ENCODE data around the gene ZNF136.

Gene ZNF136

DNA sequence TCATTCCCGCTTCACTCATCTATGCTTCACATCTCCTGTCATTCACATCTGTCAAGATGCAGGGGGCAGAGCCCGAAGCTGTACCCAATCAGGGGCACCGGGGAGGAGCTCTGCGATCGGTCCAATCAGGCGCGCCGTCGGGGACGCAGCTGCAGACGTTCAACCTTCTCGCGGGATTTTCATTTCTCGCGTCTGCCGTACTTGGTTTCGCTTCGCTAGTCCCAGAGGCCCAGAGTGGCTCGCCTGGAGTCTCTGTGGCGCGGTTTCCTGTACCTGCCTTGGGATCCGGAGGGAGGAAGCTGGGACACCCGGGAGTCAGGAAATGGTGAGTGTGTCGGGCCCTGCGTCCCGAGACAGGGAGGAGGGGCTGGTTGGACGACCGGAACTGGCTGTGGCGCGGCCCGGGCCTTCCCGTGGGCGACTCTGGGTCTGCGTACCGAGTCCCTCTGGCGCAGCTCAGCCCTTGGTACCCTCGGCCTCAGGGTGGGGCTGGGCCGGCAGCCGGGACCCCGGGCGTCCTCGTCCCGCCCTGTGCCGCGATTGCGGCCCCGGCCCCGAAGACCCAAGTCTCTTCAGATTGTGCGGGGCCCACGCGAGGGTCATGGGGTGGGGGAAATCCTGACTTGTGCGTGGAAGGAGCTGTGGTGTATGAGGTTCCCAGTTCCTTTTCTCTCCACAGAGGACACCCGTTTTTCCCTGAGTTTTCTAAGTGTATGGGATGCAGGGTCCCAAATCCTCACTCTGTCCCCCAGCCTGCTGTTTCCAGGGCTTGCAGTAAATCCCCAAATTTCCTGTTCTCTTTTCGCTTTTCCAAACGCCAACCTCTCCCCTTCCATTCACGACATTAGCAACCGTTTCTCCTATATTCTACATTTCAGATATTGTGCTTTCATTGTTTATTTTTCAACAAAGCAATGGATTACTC, at the start of gene ZNF136:
Gene ZNF136, plus strand, starts transcription at position 215 of the 925 bp plus-strand sequence. Its CDS starts 108 bp downstream, at position 323.
- DNase-seq: peak; percentile 92

DNA sequence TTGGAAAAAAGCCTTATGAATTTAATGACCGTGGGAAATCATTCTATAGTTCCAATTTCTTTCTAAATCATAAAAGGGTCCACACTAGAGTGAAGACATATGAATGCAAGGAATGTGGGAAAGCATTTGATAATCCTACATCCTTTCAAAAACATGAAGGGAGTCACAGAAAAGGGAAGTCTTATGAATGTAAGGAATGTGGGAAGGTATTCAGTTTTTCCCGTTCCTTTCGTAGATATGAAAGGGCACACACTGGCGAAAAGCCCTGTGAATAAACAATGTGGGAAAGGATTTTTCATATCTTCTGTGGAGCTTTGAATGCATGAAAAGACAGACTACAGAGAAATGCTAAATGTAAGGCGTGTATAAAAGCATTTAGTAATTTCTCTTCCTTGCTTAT, 49.8 kb upstream of the ZNF136 start:
- DNase-seq: no peak

DNA sequence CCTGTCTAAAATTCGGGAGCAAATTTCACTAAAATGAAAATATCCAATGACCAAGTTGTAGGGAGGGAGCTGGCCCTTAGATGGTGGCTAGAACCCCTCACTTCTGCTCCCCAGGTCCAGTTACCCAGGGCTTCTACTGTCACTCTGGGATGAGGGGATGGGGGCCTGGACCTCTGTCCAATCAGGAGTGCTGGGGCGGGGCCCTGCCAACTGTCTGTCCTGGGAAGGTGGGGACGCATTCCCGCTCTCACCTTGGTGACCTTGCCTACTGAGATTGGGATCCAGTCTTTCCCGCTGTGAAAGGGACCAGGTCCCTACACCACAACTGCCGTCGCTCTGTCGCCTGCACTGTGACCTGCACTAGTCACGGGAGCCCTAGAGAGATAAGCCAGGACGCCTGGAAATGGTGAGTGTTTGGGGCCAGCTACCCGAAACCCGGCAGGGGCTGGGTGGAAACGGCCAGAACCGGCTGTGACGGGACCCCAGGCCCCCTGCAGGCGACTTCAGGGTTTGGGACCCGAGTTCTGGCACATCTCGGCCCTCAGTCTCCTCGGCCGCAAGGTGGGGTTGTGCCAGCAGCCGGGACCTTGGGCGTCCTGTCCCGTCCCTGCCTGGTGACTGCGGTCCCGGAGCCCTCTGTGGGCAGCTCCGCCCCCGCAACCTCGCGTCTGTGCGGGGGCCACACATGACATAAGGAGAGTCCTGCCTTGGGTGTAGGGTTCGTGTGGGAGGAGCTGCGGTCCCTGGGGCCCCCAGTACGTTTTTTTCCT, 45.5 kb upstream of the ZNF136 start:
- no peak for DNase-seq

DNA sequence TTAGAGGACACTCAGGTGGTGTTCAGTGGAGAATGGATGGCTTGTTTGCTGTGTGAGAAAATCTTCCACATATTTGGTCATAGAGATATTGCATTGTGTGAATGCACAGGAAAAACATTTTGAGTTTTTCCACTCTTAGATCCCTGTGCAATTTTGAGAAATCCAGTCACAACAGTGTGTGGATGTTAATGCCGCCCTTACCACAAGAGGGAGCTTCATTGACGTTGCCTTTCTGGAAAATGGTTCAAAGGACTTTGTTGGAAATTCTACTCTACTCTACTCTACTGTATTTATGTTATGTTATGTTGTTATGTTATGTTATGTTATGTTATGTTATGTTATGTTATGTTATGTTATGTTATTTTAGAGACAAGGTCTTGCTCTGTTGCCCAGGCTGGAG, 36.2 kb upstream of the ZNF136 start:
- no peak for DNase-seq

DNA sequence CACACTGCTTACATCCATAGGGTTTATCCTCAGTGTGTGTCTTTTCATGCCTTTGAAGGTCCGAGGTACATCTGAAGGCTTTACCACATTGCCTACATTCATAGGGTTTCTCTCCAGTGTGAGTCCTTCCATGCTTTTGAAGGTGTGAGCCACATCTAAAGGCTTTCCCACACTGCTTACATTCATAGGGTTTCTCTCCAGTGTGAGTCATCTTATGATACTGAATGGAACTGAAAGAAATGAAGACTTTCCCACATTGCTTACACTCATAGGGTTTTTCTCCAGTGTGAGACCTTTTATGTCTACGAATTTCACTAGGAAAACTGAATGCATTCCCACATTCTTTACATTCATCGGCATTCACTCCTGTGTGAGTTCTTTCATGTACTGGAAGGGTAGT, 29.8 kb upstream of the ZNF136 start:
- no peak for DNase-seq

DNA sequence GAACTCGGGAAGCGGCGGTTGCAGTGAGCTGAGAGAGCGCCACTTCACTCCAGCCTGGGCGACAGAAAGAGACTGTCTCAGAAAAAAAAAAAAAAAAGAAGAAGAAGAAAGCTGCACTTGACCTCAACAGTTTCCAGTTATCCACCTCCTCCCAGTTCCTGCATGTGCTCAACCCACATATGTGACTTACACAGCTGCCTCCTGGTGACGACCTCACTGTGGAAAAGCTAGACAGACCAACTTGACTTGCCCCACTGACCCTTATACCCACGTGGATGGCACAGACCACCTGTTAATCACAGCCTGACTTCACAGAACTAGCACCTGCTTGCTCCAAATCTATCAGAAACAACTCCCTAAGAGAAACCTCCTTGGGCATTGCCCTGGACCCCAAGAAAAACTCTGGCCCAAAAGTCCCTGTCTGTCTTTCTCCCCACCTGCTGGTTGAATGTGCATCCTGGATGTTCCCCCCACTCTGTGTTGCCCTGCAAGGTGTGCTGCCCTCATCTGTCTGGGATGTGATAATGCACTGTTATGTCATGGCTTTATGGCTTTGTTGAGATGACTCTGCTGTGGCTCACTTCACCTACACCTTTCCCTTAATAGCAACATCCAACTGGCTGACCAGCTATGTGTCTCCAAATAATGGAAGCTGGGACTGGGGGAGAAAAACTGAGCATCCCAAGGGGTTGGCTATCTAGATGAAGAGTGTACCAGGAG, 25.5 kb upstream of the ZNF136 start:
- no peak for DNase-seq

DNA sequence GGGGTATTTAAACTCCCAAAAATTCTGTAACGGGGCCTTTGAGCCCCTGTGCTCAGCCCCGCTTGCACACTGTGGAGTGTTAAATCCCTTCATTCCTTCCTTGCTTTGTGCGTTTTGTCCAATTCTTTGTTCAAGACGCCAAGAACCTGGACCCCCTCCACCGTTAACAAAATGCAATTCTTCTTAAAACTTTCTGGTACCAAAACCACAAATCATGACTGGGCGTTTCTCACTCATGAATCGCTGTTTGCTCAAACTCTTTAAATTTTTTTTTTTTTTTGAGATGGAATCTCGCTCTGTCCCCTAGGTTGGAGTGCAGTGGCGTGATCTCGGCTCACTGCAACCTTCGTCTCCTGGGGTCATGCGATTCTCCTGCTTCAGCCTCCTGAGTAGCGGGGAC, 23.6 kb upstream of the ZNF136 start:
- DNase-seq: no peak

DNA sequence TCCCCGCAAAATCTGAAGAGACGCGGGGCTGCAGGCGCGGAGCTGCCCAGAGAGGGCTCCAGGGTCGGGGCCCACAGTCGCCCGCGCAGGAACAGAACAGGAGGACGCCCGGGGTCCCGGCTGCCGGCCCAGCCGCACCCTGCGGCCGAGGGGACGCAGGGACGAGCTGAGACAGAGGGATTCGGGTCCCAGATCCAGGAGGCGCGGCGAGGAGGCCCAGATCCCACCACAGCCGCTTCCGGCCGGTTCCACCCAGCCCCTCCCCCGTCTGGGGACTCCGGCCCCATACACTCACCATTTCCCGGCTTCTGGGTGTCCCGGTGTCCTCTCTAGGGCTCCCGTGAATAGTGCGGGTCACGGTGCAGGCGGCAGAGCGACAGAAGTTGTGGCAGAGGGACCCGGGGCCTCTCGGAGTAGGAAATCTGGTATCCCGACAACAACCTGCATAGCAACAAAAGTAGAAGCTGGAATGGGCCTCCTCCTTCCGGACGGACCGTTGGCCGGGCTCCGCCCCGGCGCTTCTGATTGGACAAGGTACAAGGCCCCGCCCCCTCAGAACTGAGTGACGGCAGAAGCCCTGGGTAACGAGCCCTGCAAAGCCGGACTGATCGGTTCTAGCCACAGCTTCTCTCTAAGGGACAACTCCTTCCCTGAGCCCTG, 22.9 kb upstream of the ZNF136 start, which contains the start of gene ZNF20:
Gene ZNF20, minus strand, starts transcription at position 466 of the 660 bp plus-strand sequence. Its CDS starts 168 bp downstream, at position 298.
- DNase-seq: peak; percentile 98

DNA sequence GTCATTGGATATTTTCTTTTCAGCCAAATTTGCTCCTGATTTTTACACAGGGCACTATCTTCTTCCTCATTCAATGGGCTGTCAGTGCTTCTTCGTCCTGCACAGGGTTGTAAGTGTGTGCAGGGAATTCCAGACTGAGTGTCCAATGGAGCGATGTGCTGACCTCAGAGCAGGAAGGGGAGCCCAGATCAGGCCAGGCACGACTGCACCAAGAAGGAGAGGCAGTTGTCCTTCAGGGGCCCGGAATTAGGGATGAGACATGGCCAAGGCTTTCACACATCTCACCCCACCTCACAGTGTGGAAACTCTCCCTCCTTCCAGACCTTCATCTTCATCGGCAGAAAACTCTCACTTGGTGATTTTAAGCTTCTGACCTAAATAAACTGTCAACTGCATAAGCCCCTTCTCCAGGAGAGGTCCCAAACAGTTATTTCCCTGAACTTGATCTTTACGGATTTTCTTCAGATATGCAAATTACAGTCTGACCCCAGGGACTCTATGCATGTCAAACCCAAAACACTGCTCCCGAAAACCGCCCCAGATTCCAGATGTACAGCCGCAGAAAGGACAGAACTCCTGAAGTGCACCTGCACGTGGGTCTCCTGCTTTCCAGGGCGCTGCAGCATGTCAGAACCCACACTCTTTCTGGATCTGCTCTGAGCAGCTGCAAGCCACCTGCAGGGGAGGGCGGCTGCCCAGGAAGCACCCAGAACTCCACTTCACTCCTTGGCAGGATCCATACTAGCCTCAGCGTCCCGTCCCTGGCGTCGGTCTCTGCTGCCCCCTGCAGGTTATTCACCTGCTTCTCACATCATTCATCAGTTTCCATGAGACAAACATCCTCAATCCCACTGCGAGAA, 22.1 kb upstream of the ZNF136 start:
- DNase-seq: peak; percentile 96

DNA sequence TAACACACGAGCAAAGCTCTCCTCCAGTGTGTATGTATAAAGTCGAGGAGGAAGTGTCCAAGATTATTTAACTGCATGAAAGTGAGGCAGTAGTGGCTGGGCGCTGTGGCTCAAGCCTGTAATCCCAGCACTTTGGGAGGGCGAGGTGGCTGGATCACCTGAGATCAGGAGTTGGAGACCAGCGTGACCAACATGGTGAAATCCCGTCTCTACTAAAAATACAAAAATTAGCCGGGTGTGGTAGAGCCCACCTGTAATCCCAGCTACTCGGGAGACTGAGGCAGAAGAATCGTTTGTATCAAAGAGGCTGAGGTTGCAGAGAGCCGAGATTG, 21.5 kb upstream of the ZNF136 start:
- no peak for DNase-seq

DNA sequence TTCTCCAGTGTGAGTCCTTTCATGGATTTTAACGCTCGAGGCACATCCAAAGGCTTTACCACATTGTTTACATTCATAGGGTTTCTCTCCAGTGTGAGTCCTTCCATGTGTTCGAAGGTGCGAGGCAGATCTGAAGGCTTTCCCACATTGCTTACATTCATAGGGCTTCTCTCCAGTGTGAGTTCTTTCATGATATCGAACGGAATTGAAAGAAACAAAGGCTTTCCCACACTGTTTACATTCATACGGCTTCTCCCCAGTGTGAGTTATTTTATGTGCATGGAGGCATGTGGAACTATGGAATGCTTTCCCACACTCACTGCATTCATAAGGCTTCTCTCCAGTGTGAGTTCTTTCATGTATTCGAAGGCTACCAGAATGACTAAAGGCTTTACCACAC, 17.5 kb upstream of the ZNF136 start:
- no peak for DNase-seq

DNA sequence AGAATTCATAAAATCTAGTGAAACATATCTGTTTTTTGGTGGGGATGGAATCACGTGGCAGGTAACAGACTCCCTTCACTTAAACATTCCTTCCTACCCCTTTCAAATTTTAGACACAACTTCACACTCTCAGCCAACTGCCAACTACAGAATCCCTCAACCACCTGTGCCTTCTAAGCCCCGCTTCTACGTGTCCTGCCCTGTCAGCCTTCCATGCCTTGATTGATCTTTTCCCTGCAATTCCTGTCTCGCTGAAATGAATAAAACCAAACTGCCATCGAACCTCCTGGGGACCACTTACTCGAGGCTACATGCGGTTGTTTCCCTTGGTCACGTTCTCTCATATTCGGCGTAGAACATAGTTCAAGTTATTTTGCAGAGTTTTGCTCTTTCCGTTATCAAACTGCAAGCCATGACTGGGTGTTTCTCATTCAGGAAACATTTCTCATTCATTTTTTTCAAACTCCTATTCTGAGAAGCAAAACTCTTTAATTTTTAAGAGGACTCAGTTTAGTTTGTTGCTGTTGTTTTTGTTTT, 7.5 kb upstream of the ZNF136 start:
- no peak for DNase-seq

DNA sequence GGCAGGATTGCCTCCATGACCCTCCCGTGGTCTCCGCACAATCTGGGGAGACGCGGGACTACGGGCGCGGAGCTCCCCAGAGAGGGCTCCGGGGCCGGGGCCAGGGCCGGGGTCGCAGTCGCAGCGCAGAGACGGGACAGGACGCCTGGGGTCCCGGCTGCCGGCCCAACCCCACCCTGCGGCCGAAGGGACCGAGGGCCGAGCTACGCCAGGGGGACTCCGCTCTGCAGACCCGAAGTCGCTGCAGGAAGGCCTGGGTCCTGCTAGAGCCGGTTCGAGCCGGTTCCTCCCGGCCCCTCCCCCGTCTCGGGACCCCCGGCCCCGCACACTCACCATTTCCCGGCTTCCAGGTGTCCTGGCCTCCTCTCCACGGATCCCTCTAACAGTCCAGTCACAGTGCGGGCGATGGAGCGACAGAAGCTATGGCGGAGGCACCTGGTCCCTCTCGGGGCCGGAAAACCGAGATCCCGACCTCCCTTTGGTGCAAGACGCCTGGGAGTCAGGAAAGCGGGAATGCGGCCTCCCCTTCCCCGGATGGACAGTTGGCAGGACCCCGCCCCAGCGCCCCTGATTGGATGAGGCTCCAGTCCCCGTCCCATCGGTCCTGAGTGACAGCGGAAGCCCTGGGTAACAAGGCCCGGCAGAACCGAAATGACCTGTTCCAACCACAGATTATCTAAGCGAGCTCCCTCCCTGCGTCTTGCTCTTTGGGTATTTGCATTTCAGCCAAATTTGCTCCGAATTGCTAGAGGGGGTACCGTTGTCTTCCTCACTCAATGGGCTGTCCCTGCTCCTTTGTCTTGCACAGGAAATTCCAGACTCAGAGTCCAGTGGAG, 6.5 kb upstream of the ZNF136 start, which contains the start of gene ZNF625:
Gene ZNF625, minus strand, starts transcription at position 512 of the 836 bp plus-strand sequence. Its CDS starts 176 bp downstream, at position 336.
- DNase-seq: peak; percentile 94

DNA sequence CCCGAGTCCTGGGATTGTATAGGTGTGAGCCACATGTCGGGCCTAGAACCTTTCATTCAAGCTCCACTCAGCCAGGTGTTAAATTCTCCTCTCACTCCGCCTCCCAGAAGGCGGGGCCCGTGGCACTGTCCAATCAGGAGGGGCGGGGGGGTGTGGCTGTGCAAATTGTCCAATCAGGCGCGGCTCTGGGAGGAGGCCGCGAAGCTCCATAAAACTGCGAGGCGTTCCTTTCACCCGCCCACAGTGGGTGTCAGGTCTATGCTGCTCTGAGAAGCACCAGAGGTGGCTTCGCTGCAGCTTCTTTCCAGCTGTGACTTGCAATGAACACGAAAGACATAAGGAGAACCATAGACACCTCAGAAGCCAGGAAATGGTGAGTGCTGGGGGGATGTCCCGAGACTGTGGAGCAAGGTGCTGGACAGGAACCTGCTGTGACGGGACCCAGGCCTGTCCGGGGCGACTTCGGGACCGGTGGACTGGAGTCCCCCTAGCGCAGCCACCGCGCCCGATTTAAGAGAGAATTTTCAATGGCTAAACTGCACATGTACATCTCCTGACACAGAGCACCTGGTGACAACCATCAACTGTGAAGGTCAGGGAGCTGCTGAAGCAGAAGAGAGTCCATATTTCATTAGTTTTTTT, 3.0 kb upstream of the ZNF136 start:
- DNase-seq: no peak

DNA sequence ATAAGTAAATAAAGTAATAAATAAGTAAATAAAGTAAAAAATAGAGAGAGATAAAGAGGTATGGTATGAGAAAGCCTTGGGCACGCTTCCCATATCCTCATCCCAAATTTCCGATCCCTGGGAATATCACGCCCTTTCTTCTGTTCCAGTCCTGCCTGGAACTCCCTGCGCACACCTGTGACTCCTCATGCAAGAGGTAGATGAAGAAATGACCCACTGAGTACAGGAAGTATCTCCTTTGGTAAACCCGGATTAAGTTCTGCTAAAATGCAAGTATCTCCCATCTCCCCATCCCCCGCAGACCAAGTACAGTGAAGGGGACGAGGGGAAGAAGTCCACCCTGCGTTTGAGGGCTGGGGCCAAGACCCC, 399 bp upstream of the ZNF136 start:
- DNase-seq: no peak

DNA sequence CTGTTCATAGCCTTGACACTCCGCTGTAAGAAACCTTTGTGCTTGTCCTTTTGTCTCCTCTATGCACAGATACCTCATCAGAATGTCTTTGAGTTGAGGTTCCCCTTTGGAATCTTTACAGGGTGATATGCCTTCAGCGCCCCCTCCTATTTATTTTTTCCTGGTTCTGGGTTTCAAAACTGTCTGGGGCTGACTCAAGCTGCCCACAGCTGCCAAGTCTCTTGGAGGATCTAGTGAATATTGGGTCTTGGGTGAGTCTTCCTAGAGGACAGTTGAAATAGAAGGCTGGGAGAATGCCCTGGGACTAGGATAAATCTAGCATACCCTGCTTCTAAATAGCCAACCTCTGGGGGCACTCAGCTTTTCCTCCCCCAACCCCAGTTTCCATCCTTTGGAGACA, 930 bp downstream of the ZNF136 start:
- DNase-seq: no peak

DNA sequence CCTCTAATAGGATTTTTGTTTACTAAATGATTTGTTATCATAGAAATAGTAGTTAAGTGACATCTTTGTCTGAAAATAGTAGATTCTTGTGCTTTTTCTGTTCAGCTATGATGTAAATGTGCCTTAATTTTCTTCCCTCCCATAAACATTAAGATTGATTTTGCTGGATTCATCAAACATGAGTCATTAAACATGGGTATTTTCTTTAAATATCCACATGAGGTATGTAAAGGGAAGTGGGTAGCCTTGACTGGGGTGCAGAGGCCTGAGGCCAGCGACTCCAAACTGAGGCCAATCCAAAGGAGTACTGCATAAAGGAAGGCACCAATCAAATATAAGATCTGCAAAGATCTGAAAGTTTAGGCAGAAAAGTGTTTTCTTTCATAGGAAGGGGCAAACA, 3.7 kb downstream of the ZNF136 start:
- no peak for DNase-seq

DNA sequence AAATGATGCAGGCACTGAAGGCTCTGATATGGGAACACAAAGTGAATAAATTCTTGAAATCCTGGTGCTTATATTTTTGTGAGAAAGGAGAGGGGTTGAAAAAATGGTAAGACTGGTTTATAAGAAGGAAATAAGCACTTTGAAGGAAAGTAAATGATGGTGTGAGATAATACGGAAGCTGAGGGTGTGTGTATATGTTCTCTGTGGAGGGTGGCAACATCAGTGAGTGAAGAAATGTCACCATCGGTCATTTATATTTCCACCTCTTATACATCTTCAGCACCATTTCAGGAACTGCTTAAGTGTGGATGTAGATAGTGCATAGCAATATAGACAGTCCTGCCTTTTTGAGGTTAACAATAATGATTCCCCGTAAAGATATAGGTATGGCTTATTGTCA, 17.5 kb downstream of the ZNF136 start:
- no peak for DNase-seq

DNA sequence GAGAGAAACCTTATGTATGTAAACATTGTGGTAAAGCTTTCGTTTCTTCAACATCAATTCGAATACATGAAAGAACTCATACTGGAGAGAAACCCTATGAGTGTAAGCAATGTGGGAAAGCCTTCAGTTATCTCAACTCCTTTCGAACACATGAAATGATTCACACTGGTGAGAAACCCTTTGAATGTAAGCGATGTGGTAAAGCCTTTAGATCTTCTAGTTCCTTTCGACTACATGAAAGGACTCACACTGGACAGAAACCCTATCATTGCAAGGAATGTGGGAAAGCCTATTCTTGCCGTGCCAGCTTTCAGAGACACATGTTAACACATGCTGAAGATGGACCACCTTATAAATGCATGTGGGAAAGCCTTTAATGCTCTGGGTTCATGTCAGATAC, 24.7 kb downstream of the ZNF136 start:
- no peak for DNase-seq

Data from DMS79 treated with DMSO at 0.1 percent for 48 hours (cell line).